IPS DF 19.7 (cell line): ENCODE results near the gene NUMB.

Experiments used
- DNase-seq: peaks from one replicate; pipeline ENCODE4 v3.0.0-alpha.2; 2013; ENCODE audit warnings: low read depth, low spot score

NUMB gene

DNA sequence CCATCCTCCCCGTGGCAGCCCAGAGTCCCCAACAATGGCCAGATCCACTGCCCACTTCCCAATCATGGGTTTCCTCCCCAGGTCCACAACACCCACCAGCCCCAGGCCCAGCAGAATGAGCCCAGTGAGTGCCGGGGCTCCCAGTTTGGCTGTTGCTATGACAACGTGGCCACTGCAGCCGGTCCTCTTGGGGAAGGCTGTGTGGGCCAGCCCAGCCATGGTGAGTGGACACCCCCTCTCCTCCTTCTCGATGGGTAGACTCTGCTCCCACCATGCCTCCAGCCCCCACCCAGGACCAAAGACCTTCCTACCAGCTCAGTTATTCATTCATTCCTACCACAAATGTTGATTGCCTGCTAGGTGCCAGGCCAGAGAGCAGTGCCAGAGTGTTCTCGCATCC lies 197.3 kb downstream of the NUMB start:
- no peak for DNase-seq

DNA sequence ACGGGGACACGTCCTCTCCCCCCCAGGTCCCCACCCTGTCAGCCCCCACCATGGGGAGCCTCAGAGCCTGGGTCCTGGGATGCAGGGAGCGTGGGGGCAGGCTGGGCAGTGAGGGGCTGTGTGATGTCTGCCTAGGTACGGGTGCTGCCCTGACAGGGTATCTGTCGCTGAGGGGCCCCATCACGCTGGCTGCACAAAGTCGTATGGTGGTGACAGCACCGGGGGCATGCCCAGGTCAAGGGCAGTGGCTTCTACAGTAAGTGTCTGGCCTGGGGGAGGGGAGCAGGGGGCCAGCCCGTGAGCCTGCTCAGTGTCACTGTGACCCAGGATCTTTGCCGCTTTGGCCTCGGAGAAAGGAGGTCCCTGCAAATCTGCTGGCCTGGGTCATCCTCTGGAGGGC lies 197.8 kb downstream of the NUMB start:
- no peak for DNase-seq

GRCh38 chr14:73259837-73260236 lies 198.5 kb downstream of the NUMB start:
- no peak for DNase-seq

- DNase-seq: no peak
Measured at GRCh38 chr14:73258845-73259611, 199.3 kb downstream of the NUMB start.

- no peak for DNase-seq
Measured at GRCh38 chr14:73258076-73258475, 200.3 kb downstream of the NUMB start.

- DNase-seq: no peak
Measured at GRCh38 chr14:73255693-73256225, 202.6 kb downstream of the NUMB start.

DNA sequence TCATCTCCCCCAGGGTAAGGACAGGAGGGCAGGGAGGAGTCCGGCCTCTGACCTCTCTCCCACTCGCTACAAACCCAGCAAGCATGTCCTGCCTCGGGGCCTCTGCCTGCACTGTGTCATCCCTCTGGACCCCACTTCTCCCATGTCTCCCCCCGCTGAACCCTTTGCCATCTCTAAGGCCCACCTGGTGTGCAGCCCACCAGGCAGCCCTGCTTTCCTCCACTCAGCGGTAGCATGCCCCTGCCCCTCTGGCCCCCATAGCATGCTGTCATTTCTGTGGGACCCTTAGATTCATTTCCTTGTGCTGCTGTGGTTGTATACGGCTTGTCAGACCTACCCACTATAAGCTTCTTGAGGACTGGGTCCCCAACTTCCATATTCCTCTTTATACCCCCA lies 203.3 kb downstream of the NUMB start:
- no peak for DNase-seq

DNA sequence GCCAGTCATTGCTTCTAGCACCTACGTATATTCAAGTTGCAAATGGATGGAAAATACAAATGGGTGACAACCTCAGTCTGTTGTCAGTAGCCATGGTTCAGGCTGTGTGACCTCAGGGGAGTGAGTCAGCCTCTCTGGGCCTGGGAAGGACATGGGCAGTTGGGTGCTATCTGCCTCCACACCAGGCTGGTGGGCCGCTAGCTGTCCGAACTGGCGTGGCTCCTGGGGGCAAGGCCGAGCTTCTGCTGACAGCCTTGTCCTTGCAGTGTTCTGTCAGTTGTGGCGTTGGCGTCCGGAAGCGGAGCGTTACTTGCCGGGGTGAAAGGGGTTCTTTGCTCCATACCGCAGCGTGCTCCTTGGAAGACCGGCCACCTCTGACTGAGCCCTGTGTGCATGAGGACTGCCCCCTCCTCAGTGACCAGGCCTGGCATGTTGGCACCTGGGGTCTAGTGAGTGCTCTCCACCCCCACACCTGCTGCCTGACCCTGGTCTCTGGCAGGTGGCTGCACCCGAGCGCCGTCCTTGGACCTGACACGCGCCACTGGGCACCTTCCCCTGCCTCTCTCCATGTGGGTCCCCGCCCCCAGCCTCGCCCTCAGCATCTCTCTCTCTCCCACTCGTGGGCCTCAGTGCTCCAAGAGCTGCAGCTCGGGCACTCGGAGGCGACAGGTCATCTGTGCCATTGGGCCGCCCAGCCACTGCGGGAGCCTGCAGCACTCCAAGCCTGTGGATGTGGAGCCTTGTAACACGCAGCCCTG lies 203.9 kb downstream of the NUMB start:
- no peak for DNase-seq

- no peak for DNase-seq
Measured at GRCh38 chr14:73253721-73254120, 204.6 kb downstream of the NUMB start.

- DNase-seq: no peak
Measured at GRCh38 chr14:73253323-73253610, 205.1 kb downstream of the NUMB start.

- no peak for DNase-seq
Measured at GRCh38 chr14:73252491-73253322, 205.6 kb downstream of the NUMB start.

- no peak for DNase-seq
Measured at GRCh38 chr14:73251516-73252215, 206.7 kb downstream of the NUMB start.

- no peak for DNase-seq
Measured at GRCh38 chr14:73250781-73251500, 207.4 kb downstream of the NUMB start.

- DNase-seq: no peak
Measured at GRCh38 chr14:73250317-73250713, 208.0 kb downstream of the NUMB start.

- DNase-seq: no peak
Measured at GRCh38 chr14:73249564-73250316, 208.6 kb downstream of the NUMB start.

GRCh38 chr14:73249108-73249507 lies 209.2 kb downstream of the NUMB start:
- no peak for DNase-seq

DNA sequence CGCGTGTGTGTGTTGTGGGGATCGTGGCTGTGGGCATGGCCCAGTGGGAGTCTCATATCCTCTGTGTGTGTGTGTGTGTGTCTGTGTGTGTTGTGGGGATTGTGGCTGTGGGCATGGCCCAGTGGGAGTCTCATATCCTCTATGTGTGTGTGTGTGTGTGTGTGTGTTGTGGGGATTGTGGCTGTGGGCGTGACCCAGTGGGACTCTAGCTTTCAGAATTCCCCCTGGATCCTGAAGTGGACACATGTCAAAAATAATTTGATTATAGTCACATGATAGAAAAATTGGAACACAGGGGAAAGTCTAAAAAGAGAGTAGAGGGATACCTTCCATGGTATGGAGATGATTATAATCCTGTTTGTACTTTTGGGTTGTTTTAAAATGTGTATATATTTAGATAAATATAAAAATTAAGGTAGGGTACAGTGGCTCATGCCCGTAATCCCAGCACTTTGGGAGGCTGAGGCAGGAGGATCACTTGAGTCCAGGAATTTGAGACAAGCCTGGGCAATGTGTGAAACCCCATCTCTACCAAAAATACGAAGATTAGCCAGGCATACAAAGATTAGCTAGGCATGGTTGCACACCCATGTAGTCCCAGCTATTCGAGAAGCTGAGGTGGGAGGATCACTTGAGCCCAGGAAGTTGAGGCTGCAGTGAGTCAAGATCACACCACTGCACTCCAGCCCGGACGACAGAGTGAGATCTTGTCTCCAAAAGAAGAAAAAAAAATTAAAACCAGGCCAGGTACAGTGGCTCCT lies 210.1 kb downstream of the NUMB start:
- DNase-seq: no peak

DNA sequence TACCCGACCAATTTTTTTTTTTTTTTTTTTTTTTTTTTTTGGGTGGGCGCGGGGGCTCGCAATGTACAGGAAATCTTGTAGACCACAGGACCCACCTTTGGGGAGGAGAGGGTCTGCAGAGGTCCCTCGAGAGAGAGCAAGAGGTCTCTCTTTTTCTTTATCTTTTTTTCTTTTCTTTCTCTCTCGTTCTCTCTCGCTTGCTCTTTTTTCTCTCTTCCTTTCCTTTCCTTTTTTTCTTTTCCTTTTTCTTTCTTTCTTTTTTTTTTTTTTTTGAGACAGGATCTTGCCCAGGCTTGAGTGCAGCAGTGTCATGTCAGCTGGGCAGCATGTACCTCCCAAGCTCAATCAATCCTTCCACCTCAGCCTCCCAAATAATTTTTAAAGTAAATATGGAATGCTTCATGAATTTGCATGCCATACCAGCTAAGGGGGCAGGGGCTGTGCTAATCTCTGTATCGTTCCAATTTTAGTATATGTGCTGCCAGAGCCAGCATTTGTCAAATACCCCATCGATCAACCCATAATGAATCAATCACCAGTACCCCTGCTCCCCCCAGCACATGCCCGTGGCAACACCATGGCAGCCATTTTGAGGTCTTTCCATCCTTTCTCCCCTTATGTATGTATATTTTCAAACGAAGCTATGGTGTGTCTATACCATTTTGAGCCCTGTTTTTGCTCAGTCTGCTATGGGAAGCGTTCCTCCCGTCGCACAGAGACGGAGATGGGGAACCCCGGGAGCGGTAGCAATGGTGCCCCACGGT lies 211.8 kb downstream of the NUMB start:
- DNase-seq: no peak
